Measurements from ENCODE around the gene TSPAN13.

Gene TSPAN13

DNA sequence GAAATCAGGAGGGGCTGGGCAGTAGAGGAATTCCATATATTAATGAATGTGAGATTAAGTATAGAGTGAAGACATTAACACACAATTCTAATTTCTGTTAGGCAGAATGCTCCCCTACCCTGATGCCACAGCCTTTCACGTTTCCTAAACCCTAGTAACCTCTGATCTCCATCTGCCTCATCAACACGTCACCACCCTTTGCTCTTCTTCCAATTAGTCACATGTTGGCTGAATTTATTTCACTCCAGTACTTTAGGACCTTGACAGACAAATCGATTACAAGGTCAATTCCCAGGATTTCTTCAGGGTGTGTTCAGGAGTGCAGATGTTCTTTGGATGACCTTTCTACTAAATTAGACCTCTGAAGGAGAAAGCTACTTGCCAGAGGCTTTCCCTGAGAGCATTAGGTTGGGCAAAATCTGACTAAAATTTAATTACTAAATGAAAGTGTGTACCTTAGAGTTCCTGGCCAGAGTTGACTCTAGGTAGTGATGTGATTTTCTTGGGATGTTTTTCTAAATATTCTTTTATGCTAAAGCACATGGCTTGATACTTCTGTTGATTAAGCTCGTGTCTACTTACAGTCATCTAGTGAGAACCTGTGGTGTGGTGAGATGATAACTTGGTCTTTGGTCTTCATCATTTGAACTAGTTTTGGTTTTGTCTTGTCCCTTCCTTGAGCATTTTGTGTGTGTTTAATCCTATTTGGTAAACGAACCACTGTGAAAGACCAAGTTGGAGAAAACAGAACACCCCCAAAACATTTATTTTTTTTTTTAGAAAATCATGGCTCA is 38.5 kb downstream of the TSPAN13 start:
- no peaks in the 10 kb centered on the region for H3K9me3 ChIP-seq

DNA sequence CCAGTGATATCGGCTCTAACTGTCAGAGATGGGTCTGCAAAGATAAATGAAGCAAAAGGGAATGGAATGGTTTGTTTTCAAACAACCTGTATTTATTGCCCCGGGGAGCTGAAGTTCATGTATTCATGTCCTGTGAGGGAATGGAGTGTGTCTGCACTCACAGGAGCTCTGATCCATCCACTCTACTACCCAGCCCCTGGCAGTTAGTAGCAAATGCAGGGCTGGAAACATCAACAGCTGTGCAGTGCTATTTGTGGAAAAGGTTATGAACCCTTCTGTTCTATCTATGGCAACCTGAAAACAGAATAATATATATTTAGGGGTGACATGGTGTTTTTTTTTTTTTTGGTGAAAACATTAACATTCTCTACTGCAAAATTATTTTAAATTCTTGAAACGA is 41.4 kb downstream of the TSPAN13 start:
- H3K4me3 ChIP-seq (ENCODE audit: low read depth in 1 of 2, low read length in 1 of 2): no peak overlapping the region
- no peaks in the 10 kb centered on the region for H3K36me3 ChIP-seq
- no peaks in the 10 kb centered on the region for H3K4me1 ChIP-seq (ENCODE audit: control insufficient read depth in 1 of 2, insufficient read depth in 1 of 2, low read depth in 1 of 2, low read length in 1 of 2)
- TF ChIP-seq, protein P1, sequence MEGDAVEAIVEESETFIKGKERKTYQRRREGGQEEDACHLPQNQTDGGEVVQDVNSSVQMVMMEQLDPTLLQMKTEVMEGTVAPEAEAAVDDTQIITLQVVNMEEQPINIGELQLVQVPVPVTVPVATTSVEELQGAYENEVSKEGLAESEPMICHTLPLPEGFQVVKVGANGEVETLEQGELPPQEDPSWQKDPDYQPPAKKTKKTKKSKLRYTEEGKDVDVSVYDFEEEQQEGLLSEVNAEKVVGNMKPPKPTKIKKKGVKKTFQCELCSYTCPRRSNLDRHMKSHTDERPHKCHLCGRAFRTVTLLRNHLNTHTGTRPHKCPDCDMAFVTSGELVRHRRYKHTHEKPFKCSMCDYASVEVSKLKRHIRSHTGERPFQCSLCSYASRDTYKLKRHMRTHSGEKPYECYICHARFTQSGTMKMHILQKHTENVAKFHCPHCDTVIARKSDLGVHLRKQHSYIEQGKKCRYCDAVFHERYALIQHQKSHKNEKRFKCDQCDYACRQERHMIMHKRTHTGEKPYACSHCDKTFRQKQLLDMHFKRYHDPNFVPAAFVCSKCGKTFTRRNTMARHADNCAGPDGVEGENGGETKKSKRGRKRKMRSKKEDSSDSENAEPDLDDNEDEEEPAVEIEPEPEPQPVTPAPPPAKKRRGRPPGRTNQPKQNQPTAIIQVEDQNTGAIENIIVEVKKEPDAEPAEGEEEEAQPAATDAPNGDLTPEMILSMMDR (IDR thresholded peaks at IDR 0.05): no peak
- no peak overlapping the region for H3K27ac ChIP-seq
- no peaks in the 10 kb centered on the region for H3K27me3 ChIP-seq
- H3K9me3 ChIP-seq: no peaks in the 10 kb centered on the region

More for the DNA sequence above, 38.5 kb downstream of the TSPAN13 start:
- TF ChIP-seq, protein P1 (IDR thresholded peaks at IDR 0.05): no peak
- Histone ChIP-seq H3K27me3 (no peaks in the 10 kb centered on the region), H3K4me3 (ENCODE audit: low read depth in 1 of 2, low read length in 1 of 2) (no peak overlapping the region), H3K27ac (no peak overlapping the region), H3K4me1 (ENCODE audit: control insufficient read depth in 1 of 2, insufficient read depth in 1 of 2, low read depth in 1 of 2, low read length in 1 of 2) (no peaks in the 10 kb centered on the region), H3K36me3 (no peaks in the 10 kb centered on the region)

DNA sequence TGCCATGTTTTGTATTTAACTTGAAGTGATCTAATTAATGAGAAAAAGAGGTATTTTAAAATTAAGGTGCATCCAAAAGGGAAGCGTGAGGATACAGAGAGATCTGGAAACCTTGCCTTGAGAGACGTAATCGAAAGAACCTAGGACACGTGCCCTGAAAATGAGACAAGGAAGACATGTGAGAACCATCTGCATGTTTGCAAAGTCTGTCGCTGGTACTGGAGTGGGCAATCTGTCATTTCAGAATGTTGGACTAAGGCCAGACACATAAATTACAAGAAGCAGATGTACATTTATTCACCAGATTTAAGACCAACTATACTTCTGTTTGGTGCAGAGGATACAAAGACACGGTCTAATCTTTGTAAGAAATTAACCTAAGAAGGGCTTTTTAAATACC is 42.1 kb downstream of the TSPAN13 start:
- Histone ChIP-seq H3K27ac (no peak overlapping the region), H3K27me3 (no peaks in the 10 kb centered on the region), H3K9me3 (no peaks in the 10 kb centered on the region), H3K4me1 (ENCODE audit: control insufficient read depth in 1 of 2, insufficient read depth in 1 of 2, low read depth in 1 of 2, low read length in 1 of 2) (no peaks in the 10 kb centered on the region), H3K36me3 (no peaks in the 10 kb centered on the region), H3K4me3 (ENCODE audit: low read depth in 1 of 2, low read length in 1 of 2) (no peak overlapping the region)
- TF ChIP-seq, protein P1 (IDR thresholded peaks at IDR 0.05): no peak

DNA sequence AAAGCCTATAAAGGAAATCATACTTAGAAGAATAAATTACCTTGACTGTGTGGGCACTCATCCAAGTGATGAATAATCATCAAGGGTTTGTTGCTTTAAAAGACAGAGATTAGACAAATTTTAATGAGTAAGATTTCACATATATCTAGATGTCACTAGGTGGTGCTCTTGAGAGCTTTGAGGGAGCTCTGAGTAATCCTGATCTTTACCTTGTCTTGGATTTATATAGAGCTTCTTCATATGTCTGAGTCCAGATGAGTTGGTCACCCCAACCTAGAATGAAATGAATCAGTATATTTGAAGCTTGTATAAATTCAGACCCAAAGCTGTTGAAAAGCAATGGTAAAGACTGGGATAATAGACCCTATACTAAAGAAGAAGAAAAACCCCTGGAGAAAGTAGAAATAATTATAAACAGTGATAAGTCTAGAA is 47.6 kb downstream of the TSPAN13 start:
- H3K4me1 ChIP-seq (ENCODE audit: control insufficient read depth in 1 of 2, insufficient read depth in 1 of 2, low read depth in 1 of 2, low read length in 1 of 2): no peaks in the 10 kb centered on the region
- no peak overlapping the region for H3K27ac ChIP-seq
- H3K36me3 ChIP-seq: no peaks in the 10 kb centered on the region
- no peaks in the 10 kb centered on the region for H3K27me3 ChIP-seq
- H3K9me3 ChIP-seq: no peaks in the 10 kb centered on the region
- TF ChIP-seq, protein P1 (IDR thresholded peaks at IDR 0.05): no peak
- H3K4me3 ChIP-seq (ENCODE audit: low read depth in 1 of 2, low read length in 1 of 2): no peak overlapping the region

DNA sequence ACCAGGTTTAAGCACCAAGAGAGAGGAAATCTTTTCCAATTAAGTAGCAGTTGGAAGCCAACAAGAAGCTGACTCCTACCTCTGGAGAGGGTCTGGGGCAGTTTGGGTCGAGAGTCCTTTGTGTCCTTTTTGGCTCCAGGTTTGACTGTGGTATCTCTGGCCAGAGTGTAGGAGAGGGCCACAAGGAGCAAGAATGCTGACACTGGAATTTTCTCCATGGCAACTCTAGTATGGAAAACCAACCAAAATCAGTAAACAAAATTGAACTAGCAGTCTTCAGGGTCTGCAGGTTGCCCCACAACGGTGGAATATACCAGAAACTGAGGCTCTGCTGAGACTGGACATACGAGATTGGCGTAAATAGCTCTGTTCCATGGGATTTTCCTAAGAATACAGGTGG is 48.0 kb downstream of the TSPAN13 start:
- TF ChIP-seq, protein P1 (IDR thresholded peaks at IDR 0.05): no peak
- Histone ChIP-seq H3K36me3 (no peaks in the 10 kb centered on the region), H3K4me3 (ENCODE audit: low read depth in 1 of 2, low read length in 1 of 2) (no peak overlapping the region), H3K27ac (no peak overlapping the region), H3K9me3 (no peaks in the 10 kb centered on the region), H3K27me3 (no peaks in the 10 kb centered on the region), H3K4me1 (ENCODE audit: control insufficient read depth in 1 of 2, insufficient read depth in 1 of 2, low read depth in 1 of 2, low read length in 1 of 2) (no peaks in the 10 kb centered on the region)
